OCI-LY3 (cell line): ENCODE data around the gene FBXO30.

Experiments
- H2AFZ ChIP-seq: fragments of 200-600, 300-600 bp; shearing (Covaris generic); 2 replicates; pipeline ENCODE4 v1.6.0; 2014; ENCODE audit warnings: antibody characterized with exemption, low read depth, low read length
- H3K27ac ChIP-seq: fragments of 200-600, 300-600 bp; sonication (generic); 2 replicates; pipeline ENCODE4 v1.5.1; 2014; ENCODE audit warnings: mild to moderate bottlenecking, low read length, moderate library complexity, mixed read lengths
- H3K27me3 ChIP-seq: fragments of 200-600, 300-600 bp; sonication (generic); 2 replicates; pipeline ENCODE4 v1.6.1; 2014; ENCODE audit warnings: low read depth, low read length, mixed read lengths
- H3K36me3 ChIP-seq: fragments of 200-600, 300-600 bp; sonication (generic); replicated peaks from 2 replicates; pipeline ENCODE3; 2014; ENCODE audit warnings: low read depth, low read length, mixed read lengths
- H3K4me1 ChIP-seq: fragments of 300-600, 200-600 bp; sonication (generic); 2 replicates; pipeline ENCODE4 v1.6.1; 2014; ENCODE audit warnings: low read length, mixed read lengths
- H3K4me2 ChIP-seq: fragments of 200-600, 300-600 bp; sonication (generic); 2 replicates; pipeline ENCODE4 v1.6.1; 2014; ENCODE audit warnings: low read length, mixed read lengths
- H3K4me3 ChIP-seq: fragments of 300-600, 200-600 bp; sonication (generic); 2 replicates; pipeline ENCODE4 v1.5.1; 2014; ENCODE audit warnings: antibody characterized with exemption, mild to moderate bottlenecking, low read length, moderate library complexity
- H3K79me2 ChIP-seq: fragments of 300-600, 200-600 bp; shearing (Covaris generic); 2 replicates; pipeline ENCODE4 v1.6.1; 2014; ENCODE audit warnings: mild to moderate bottlenecking, low read length, mixed read lengths
- H3K9ac ChIP-seq: fragments of 300-600, 200-600 bp; shearing (Covaris generic); 2 replicates; pipeline ENCODE4 v1.6.0; 2014; ENCODE audit warnings: mild to moderate bottlenecking, low read length, moderate library complexity
- H3K9me3 ChIP-seq: fragments of 200-600, 300-600 bp; shearing (Covaris generic); 2 replicates; pipeline ENCODE4 v1.6.1; 2014; ENCODE audit warnings: low read length, mixed read lengths; ENCODE audit not compliant: insufficient read depth
- H4K20me1 ChIP-seq: fragments of 200-600, 300-600 bp; sonication (generic); 2 replicates; pipeline ENCODE4 v1.6.1; 2016; ENCODE audit warnings: low read length, mixed read lengths; ENCODE audit not compliant: insufficient read depth
- EZH2phosphoT487 ChIP-seq: fragments of 200-600 bp; shearing (Covaris generic); IDR thresholded peaks from 2 replicates; pipeline ENCODE4 v1.6.1; 2018; ENCODE audit warnings: antibody characterized with exemption, mixed run types, low read depth
- TF ChIP-seq, protein P1 (sequence below): fragments of 200-600, 300-600 bp; sonication (generic); IDR thresholded peaks from 2 replicates; pipeline ENCODE4 v1.5.1; 2014; ENCODE audit warnings: antibody characterized with exemption, low read length, low read depth

FBXO30 gene

GRCh38 chr6:145745861-145746260 is 68.7 kb downstream of the FBXO30 start:
- no peaks in the 10 kb centered on the region for H4K20me1 ChIP-seq
- H3K36me3 ChIP-seq = no peaks in the 10 kb centered on the region
- H3K79me2 ChIP-seq = no peaks in the 10 kb centered on the region
- H3K9me3 ChIP-seq = no peaks in the 10 kb centered on the region
- H3K4me2 ChIP-seq = no peak overlapping the region
- H2AFZ ChIP-seq = no peak overlapping the region
- TF ChIP-seq EZH2phosphoT487 = no peak
- TF ChIP-seq, protein P1, sequence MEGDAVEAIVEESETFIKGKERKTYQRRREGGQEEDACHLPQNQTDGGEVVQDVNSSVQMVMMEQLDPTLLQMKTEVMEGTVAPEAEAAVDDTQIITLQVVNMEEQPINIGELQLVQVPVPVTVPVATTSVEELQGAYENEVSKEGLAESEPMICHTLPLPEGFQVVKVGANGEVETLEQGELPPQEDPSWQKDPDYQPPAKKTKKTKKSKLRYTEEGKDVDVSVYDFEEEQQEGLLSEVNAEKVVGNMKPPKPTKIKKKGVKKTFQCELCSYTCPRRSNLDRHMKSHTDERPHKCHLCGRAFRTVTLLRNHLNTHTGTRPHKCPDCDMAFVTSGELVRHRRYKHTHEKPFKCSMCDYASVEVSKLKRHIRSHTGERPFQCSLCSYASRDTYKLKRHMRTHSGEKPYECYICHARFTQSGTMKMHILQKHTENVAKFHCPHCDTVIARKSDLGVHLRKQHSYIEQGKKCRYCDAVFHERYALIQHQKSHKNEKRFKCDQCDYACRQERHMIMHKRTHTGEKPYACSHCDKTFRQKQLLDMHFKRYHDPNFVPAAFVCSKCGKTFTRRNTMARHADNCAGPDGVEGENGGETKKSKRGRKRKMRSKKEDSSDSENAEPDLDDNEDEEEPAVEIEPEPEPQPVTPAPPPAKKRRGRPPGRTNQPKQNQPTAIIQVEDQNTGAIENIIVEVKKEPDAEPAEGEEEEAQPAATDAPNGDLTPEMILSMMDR = no peak
- H3K4me3 ChIP-seq = no peak overlapping the region
- H3K9ac ChIP-seq = no peak overlapping the region
- H3K27ac ChIP-seq = no peak overlapping the region
- no peaks in the 10 kb centered on the region for H3K4me1 ChIP-seq
- no peaks in the 10 kb centered on the region for H3K27me3 ChIP-seq

DNA sequence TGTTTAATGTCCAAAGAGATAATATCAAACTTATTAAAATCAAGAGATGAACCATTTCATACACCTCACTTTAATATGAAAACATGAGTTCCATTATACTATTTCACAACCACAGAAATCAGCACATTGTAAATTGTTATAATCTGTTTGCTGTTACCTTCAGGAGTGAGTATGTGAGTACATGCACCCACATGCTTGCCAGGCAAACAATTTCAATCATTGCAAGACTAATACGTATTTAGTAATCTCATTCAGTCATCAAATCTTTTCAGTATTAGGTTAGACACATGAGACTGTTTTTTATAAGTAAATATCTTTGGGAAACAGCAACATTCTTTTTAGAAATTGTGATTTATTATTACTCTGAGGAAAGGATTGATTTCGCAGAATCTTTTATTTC is 70.0 kb downstream of the FBXO30 start:
- TF ChIP-seq EZH2phosphoT487 = no peak
- TF ChIP-seq, protein P1 = no peak
- no peak overlapping the region for H3K4me2 ChIP-seq
- no peak overlapping the region for H3K9ac ChIP-seq
- no peak overlapping the region for H2AFZ ChIP-seq
- no peaks in the 10 kb centered on the region for H3K9me3 ChIP-seq
- no peaks in the 10 kb centered on the region for H3K36me3 ChIP-seq
- H3K4me1 ChIP-seq = no peaks in the 10 kb centered on the region
- H3K27ac ChIP-seq = no peak overlapping the region
- no peaks in the 10 kb centered on the region for H3K27me3 ChIP-seq
- no peak overlapping the region for H3K4me3 ChIP-seq
- H4K20me1 ChIP-seq = no peaks in the 10 kb centered on the region
- H3K79me2 ChIP-seq = no peaks in the 10 kb centered on the region
